SJSA1 (cell line): ENCODE measurements around the gene TENM3. TPM values are rescaled to one million over a fixed set of nuclear protein-coding genes. Genes with fewer than 3 reads are reported as not detected.
A peak's percentile ranks its signal among the peaks of the same experiment; 100 is the strongest.

Experiments
- DNase-seq, 2 experiments: peaks; one replicate each; pipeline ENCODE4 v3.0.0-alpha.2; 2015 to 2020; ENCODE audit warnings: low spot score in 2 of 2, low read depth in 1 of 2
- H3K27ac ChIP-seq: fragments of 250-450 bp; sonication (Bioruptor Pico); 2 replicates; pipeline ENCODE4 v1.5.1; 2020; ENCODE audit warnings: mild to moderate bottlenecking, moderate library complexity
- H3K27me3 ChIP-seq: fragments of 250-450 bp; sonication (Bioruptor Pico); replicated peaks from 2 replicates; pipeline ENCODE4 v1.5.1; 2020; ENCODE audit warnings: mild to moderate bottlenecking, moderate library complexity
- H3K36me3 ChIP-seq: fragments of 250-450 bp; sonication (Bioruptor Pico); 2 replicates; pipeline ENCODE4 v1.5.1; 2020; ENCODE audit warnings: mild to moderate bottlenecking
- H3K4me1 ChIP-seq: fragments of 250-450 bp; sonication (Bioruptor Pico); replicated peaks from 2 replicates; pipeline ENCODE4 v1.6.1; 2021; ENCODE audit warnings: mild to moderate bottlenecking
- H3K4me3 ChIP-seq: fragments of 250-450 bp; sonication (Bioruptor Pico); 2 replicates; pipeline ENCODE4 v1.5.1; 2020; ENCODE audit warnings: mild to moderate bottlenecking
- H3K9me3 ChIP-seq: fragments of 250-450 bp; sonication (Bioruptor Pico); replicated peaks from 2 replicates; pipeline ENCODE4 v1.5.1; 2020; ENCODE audit warnings: mild to moderate bottlenecking
- total RNA-seq: library from RNA; depleted of rRNA; stranded (reverse); fragments of >200 nt; shearing (Covaris generic); gene quantifications from 2 replicates; pipeline ENCODE4 v1.2.3, GENCODE V29; 2014

Gene TENM3
- total RNA-seq, 1 experiment from 2014 or later: 90.5 TPM

DNA sequence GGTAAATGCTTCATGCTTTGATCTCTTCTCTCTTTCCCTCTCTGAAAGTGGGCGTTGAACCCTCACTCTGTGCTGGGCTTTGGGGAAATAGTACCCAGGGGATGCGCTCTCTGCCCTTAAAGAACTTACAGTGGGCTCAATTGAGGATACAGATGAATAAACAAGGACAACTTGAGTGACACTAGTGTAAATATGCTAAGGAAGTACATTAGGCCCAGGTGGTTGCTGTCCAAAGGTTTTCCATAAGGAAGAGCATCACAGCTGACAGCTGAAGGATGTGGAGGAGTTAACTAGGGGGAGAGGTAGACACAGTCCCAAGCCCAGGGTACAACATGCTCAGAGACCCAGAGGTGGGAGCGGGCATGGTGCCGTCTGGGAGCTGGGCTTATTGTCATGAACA, 49.4 kb downstream of the TENM3 start:
- no peaks in the 10 kb centered on the region for H3K9me3 ChIP-seq

DNA sequence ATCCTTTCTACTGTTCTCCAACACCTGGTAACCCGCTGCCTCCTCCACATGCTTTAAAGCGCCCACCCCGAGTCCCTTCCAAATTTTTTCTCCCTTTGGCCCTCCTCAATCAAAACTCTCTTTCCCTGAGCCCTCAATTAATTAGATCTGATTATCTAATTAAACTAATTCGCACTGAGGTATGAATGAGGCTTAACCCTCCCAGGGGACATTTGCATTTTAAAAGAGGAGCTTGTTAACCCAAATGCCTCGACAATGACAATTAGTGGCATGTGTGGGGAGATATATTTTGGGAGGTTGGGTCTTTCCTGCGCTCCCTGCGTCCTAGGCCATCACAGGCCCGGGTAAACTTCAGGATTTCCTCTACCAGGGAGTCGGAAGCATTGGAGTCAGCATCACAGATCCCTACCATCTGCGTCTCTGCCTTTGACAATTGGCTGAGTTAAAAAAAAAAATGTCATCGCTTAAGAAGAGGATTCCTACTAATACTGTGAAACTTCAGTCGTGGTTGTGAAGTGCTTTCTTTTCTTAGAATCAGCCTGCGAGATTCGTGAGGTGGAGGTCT, 50.6 kb downstream of the TENM3 start:
- no peaks in the 10 kb centered on the region for H3K9me3 ChIP-seq
- no peaks in the 10 kb centered on the region for H3K36me3 ChIP-seq
- peaks cover 12% of the 10 kb centered on the region for H3K4me1 ChIP-seq
- no peak overlapping the region for H3K27ac ChIP-seq
- H3K27me3 ChIP-seq: no peaks in the 10 kb centered on the region
- no peak overlapping the region for H3K4me3 ChIP-seq
- DNase-seq: no peak

More for the DNA sequence above, 49.4 kb downstream of the TENM3 start:
- no peak overlapping the region for H3K27ac ChIP-seq
- H3K27me3 ChIP-seq: no peaks in the 10 kb centered on the region
- peaks cover 4% of the 10 kb centered on the region for H3K4me1 ChIP-seq
- no peak for DNase-seq
- no peak overlapping the region for H3K4me3 ChIP-seq
- H3K36me3 ChIP-seq: no peaks in the 10 kb centered on the region

DNA sequence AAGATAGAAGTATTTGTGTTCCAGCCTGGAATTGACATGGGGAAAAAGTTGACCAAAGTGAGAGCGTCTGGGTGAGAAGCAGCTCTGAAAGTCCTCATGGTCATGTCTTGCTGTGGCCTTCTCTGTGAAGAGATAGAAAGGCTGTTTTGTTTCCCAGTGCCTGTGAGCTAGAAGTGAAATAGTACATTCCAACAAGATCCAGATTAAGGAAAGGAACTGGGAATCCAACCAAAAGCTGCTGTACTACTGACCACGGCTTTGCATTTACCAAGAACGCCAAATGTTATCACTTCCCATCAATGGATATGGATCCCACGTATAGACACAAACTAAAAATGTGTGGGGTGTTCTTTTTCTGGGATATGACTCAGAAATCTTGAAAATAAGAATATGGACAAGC, 51.2 kb downstream of the TENM3 start:
- no peak for DNase-seq
- Histone ChIP-seq H3K4me3 (no peak overlapping the region), H3K27me3 (no peaks in the 10 kb centered on the region), H3K27ac (no peak overlapping the region), H3K9me3 (no peaks in the 10 kb centered on the region), H3K36me3 (no peaks in the 10 kb centered on the region), H3K4me1 (peaks cover 12% of the 10 kb centered on the region)

DNA sequence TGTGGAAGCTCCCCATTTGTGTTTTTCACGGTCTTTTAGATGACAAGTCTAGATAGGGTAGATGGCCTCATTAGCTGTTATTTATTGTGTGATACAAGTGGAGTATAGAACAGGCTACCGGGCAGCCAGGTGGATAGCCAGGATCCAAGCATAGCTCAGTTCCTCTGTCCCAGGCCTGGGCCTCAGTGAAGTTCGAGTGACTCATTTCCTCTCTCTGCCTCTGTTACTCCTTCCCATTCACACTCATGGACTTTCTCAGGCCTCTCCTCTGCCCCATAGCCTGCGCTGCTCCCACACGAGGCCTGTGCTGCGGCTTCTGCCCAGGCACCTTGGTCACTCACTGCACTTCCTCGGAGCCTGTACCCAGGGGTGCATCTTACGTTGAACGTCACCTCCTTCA, 54.5 kb downstream of the TENM3 start:
- no peaks in the 10 kb centered on the region for H3K27me3 ChIP-seq
- H3K4me1 ChIP-seq: peaks cover 12% of the 10 kb centered on the region
- no peaks in the 10 kb centered on the region for H3K36me3 ChIP-seq
- peak in 1 of 2 experiments; percentile 43 for DNase-seq
- H3K27ac ChIP-seq: peak overlapping the region; percentile 11; the same call in 1 of the 2 replicates
- no peak overlapping the region for H3K4me3 ChIP-seq
- H3K9me3 ChIP-seq: no peaks in the 10 kb centered on the region

DNA sequence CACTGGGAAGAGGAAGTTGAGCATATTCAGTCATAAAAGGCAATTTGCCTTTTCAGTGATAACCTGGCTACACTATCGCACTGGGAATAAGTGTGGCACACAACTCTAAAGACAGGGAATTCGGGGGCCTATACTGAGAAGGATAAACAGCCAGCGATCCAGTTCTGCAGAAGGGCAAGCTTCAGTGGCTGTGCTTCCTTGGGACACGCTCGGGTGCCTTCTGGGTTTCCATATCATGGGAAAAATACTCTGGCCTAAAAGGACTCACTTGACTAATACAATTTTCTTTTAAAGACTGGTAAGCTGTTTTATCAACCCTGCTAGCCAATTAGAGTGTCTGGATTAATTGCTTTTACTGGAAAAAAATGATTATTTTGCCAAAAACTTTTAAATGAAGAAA, 58.5 kb downstream of the TENM3 start:
- Histone ChIP-seq H3K4me3 (no peak overlapping the region), H3K36me3 (no peaks in the 10 kb centered on the region), H3K27ac (no peak overlapping the region), H3K9me3 (no peaks in the 10 kb centered on the region), H3K4me1 (peaks cover 12% of the 10 kb centered on the region), H3K27me3 (no peaks in the 10 kb centered on the region)
- no peak for DNase-seq

DNA sequence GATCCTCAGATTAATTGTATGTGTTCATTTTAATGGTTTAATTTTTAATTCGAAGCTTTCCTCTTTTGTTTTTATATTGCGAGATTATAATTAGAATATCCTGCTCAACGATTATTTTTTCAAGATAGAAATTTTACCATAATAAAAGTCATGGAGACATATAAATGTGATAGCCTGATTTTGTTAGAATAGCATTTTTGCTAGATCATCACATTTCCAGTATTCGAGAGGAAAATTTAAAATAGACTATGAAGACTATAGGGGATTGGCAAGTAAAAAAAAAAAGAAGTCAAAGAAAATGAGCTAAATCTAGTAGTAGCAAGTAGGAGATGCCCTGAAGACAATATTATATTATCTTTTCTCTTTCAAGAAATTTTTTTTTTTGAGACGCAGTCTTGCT, 60.6 kb downstream of the TENM3 start:
- H3K27me3 ChIP-seq: no peaks in the 10 kb centered on the region
- H3K27ac ChIP-seq: no peak overlapping the region
- DNase-seq: no peak
- no peak overlapping the region for H3K4me3 ChIP-seq
- no peaks in the 10 kb centered on the region for H3K9me3 ChIP-seq
- H3K36me3 ChIP-seq: no peaks in the 10 kb centered on the region
- peaks cover 18% of the 10 kb centered on the region for H3K4me1 ChIP-seq

DNA sequence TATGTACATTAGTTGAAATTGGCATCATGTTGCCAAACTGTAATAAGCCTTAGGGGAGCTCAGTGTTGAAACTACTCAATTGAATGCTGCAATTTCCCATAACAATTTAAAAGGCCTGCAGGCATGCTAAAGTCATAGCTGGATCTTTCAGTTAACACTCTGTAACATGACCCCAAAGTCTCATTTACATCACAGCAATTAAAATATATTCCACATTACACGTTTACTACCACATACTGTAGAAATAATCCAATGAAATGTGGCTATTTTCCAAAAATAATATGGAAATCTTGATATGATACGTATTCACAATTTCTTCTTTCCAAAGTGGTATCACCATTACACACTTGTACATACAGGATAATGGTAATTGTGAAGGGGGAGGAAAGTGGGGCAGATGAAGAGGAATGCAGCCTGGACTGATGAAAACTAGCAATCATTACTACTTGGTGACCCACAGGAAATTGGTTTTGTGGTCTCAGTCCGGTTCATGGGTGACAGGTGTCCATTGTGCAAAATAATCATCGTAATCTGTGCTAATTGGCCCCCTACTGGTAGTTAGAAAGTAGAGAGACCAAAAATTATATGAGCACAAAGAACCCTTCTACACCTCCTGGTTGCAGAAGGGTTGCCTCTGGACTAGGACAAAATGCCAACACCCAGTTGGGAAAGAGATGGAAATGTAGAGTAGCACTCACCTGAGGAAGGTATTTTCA, 63.7 kb downstream of the TENM3 start:
- DNase-seq: peak in 1 of 2 experiments; percentile 10
- no peaks in the 10 kb centered on the region for H3K9me3 ChIP-seq
- H3K36me3 ChIP-seq: no peaks in the 10 kb centered on the region
- no peaks in the 10 kb centered on the region for H3K27me3 ChIP-seq
- H3K27ac ChIP-seq: peak overlapping the region; percentile 28; the same call in 1 of the 2 replicates
- peaks cover 21% of the 10 kb centered on the region for H3K4me1 ChIP-seq
- H3K4me3 ChIP-seq: no peak overlapping the region

DNA sequence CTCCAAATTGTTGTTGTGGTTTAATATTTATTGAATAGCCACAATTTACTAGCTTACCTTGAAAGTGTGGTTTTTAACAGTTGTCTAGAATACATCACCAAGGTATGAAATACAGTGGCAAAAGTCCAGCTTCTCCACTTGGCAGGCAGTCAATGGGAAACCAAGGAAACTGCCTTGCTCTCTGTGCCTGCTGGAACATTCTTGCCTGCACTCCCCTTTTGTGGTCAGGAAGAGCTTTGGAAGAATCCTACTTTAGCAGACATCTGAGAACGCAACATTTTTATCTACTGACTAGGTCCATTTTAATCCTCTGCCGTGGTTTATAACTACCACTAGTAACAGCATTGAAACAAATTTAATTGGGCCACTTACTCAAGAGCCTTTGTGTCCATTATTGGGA, 64.5 kb downstream of the TENM3 start:
- Histone ChIP-seq H3K36me3 (no peaks in the 10 kb centered on the region), H3K4me3 (no peak overlapping the region), H3K9me3 (no peaks in the 10 kb centered on the region), H3K4me1 (peaks cover 21% of the 10 kb centered on the region), H3K27ac (peak overlapping the region; percentile 28), H3K27me3 (no peaks in the 10 kb centered on the region)
- DNase-seq: peak; percentile 83 to 85

DNA sequence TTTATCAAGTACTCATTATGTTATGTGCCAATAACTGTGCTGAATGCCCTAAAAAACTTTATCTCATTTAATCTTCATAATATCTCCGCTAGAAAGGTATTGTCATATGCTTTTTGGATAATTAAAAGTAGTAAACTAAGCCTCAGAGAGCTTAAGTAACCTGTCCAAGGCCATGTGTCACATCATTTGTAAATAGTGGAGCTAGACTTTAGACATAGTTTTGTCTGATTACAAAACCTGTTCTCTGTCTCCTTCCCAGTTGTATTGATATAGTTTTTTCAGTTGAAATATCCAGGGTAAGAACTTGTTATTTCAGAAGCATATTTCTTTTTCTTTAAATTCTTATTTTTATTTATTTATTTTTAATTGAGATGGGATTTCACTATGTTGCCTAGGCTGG, 66.7 kb downstream of the TENM3 start:
- H3K4me3 ChIP-seq: no peak overlapping the region
- no peaks in the 10 kb centered on the region for H3K36me3 ChIP-seq
- no peak for DNase-seq
- no peaks in the 10 kb centered on the region for H3K27me3 ChIP-seq
- no peak overlapping the region for H3K27ac ChIP-seq
- H3K4me1 ChIP-seq: peaks cover 21% of the 10 kb centered on the region
- no peaks in the 10 kb centered on the region for H3K9me3 ChIP-seq

DNA sequence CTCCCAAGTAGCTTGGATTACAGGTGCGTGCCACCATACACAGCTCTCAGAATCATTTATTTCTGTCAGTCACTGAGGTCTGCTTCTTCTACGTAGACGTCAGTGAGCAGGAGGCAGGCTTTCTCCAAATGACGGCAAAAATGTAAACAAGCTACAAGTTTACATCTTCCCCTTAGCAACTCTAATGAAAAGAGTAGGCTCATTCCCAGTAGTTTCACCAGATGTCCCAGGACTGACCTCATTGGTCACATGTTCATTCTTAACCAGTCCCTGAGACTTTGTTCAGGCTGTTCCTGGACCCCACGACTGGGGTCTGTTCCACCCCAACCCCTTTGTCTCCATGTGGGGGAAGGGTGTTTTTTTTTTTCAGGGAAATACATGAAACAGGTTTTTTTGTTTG, 67.1 kb downstream of the TENM3 start:
- H3K27ac ChIP-seq: no peak overlapping the region

DNA sequence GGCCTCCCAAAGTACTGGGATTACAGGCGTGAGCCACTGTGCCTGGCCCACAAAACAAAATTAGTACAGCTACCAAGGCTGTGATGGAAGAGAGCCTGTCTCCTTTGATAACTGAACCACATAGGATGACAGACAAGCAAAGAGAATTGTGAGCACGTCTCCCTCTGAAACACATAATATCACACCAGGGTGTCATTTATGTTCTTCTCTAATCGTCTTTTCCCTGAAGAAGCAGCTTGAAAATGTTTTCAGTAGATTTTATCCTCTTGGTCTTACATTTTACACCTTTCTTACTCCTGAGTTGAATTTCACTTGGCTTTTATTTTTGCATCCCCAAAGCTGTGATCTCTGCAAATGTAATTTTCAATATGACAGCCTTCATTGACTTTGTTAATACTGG, 67.8 kb downstream of the TENM3 start:
- no peaks in the 10 kb centered on the region for H3K27me3 ChIP-seq
- H3K27ac ChIP-seq: no peak overlapping the region
- H3K4me1 ChIP-seq: peaks cover 21% of the 10 kb centered on the region
- H3K36me3 ChIP-seq: no peaks in the 10 kb centered on the region
- H3K4me3 ChIP-seq: no peak overlapping the region
- no peak for DNase-seq
- H3K9me3 ChIP-seq: no peaks in the 10 kb centered on the region

More for the DNA sequence above, 67.1 kb downstream of the TENM3 start:
- Histone ChIP-seq H3K9me3 (no peaks in the 10 kb centered on the region), H3K27me3 (no peaks in the 10 kb centered on the region), H3K4me3 (no peak overlapping the region), H3K4me1 (peaks cover 21% of the 10 kb centered on the region), H3K36me3 (no peaks in the 10 kb centered on the region)
- no peak for DNase-seq

DNA sequence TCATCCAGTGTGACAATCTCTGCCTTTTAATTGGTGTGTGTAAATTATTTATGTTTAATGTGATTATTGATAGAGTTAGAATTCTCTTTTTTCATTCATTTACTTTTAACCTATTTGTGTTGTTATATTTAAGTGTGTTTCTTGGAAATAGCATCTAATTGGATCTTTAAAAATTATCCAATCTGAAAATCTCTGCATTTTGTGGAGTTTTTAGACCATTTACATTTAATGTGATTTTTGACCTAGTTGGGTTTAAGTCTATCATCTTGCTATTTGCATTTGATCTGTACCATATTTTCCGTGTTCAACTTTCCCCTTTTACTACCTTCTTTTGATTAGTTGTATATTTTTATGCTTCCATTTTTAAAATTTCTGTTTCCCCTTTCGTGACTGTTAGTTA, 71.3 kb downstream of the TENM3 start:
- no peaks in the 10 kb centered on the region for H3K4me1 ChIP-seq
- no peak for DNase-seq
- H3K27me3 ChIP-seq: no peaks in the 10 kb centered on the region
- no peaks in the 10 kb centered on the region for H3K9me3 ChIP-seq
- H3K36me3 ChIP-seq: no peaks in the 10 kb centered on the region
- no peak overlapping the region for H3K27ac ChIP-seq
- H3K4me3 ChIP-seq: no peak overlapping the region

DNA sequence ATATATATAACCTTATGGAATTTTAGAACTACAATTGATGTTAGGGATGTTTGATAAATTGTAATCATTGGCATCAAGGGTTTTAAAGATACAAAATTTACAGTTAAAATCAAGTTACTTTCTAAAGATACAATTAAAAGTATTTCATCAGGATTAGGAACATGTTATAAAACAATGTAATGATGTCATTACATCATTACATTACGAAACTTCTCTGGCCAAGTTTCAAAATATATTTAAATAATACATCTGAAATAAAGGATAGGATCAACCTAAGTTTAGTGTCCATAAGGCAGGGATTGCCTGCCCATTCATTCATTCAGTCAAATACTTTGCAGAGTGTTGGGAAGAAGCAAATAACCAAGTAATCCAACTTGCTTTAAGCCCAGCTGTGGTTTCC, 75.1 kb downstream of the TENM3 start:
- DNase-seq: no peak
- no peaks in the 10 kb centered on the region for H3K9me3 ChIP-seq
- no peak overlapping the region for H3K27ac ChIP-seq
- H3K36me3 ChIP-seq: no peaks in the 10 kb centered on the region
- H3K4me3 ChIP-seq: no peak overlapping the region
- no peaks in the 10 kb centered on the region for H3K27me3 ChIP-seq
- no peaks in the 10 kb centered on the region for H3K4me1 ChIP-seq

DNA sequence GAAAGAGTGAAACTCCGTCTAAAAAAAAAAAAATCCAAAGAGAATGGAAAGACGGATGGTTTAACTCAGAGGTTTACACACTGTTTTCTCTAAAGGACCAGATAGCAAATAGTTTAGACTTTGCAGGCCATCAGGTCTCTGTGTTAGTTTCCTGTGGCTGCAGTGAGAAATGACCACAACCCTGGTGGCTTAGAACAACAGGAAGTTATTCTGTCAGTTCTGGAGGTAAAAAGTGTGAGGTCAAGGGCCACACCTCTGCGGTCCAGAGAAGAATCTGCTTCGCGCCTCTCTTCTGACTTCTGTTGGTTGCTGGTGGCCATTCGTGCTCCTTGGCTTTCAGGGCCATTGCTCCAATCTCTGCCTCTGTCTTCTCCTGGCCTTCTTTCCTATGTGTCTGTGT, 76.9 kb downstream of the TENM3 start:
- Histone ChIP-seq H3K9me3 (no peaks in the 10 kb centered on the region), H3K4me3 (no peak overlapping the region), H3K27ac (no peak overlapping the region), H3K36me3 (peaks cover 9% of the 10 kb centered on the region; the same call in 1 of the 2 replicates), H3K27me3 (no peaks in the 10 kb centered on the region), H3K4me1 (no peaks in the 10 kb centered on the region)
- no peak for DNase-seq
